ENCODE measurements around the gene BRCA2. TPM values are rescaled to one million over a fixed set of nuclear protein-coding genes. Genes with fewer than 3 reads are reported as not detected.

Gene BRCA2
- total RNA-seq, 1 experiment from 2014 or later: 21.6 TPM

GRCh38 chr13:32384702-32385101 is 69.4 kb downstream of the BRCA2 start:
- no peak overlapping the region for H3K4me3 Mint-ChIP-seq
- TF ChIP-seq TEAD1 (CRISPR knock-in tag; IDR thresholded peaks at IDR 0.05): no peak
- TF ChIP-seq SP1 (CRISPR knock-in tag; conservative IDR thresholded peaks at IDR 0.05): no peak
- TF ChIP-seq TP53 (CRISPR knock-in tag; IDR thresholded peaks at IDR 0.05): no peak
- no peak for TF ChIP-seq IRF2 (CRISPR knock-in tag; IDR thresholded peaks at IDR 0.05; ENCODE audit: borderline replicate concordance, low read depth)
- no peak for TF ChIP-seq ATF6 (CRISPR knock-in tag; IDR thresholded peaks at IDR 0.05)
- H3K27ac Mint-ChIP-seq: no peak overlapping the region
- peaks cover 4% of the 10 kb centered on the region; the same call in 1 of the 2 replicates for H3K36me3 Mint-ChIP-seq
- H3K4me1 Mint-ChIP-seq: no peaks in the 10 kb centered on the region
- H3K9me3 Mint-ChIP-seq: no peaks in the 10 kb centered on the region
- ChIA-PET CTCF (no interaction called here), POLR2A (no interaction called here)
- no peaks in the 10 kb centered on the region for H3K27me3 Mint-ChIP-seq (ENCODE audit: low read depth)
- no peak for ATAC-seq
- DNase-seq (ENCODE audit: low spot score): no peak

- Mint-ChIP-seq H3K4me1 (peaks cover under 1% of the 10 kb centered on the region), H3K36me3 (0 out of 2 replicates have a peak, but pooled peaks cover 2% of the 10 kb centered on the region), H3K27ac (no peak overlapping the region), H3K9me3 (no peaks in the 10 kb centered on the region), H3K4me3 (no peak overlapping the region), H3K27me3 (ENCODE audit: low read depth) (no peaks in the 10 kb centered on the region)
- ChIA-PET CTCF (no interaction called here), POLR2A (no interaction called here)
- no peak for TF ChIP-seq ZNF281 (CRISPR knock-in tag; IDR thresholded peaks at IDR 0.05)
- no peak for TF ChIP-seq MAX (CRISPR knock-in tag; IDR thresholded peaks at IDR 0.05)
- TF ChIP-seq CTCF (IDR thresholded peaks at IDR 0.05): no peak
- TF ChIP-seq HMGXB4 (CRISPR knock-in tag; IDR thresholded peaks at IDR 0.05): no peak
- TF ChIP-seq NR1H2 (CRISPR knock-in tag; IDR thresholded peaks at IDR 0.05): no peak
- no peak for TF ChIP-seq ZSCAN18 (CRISPR knock-in tag; IDR thresholded peaks at IDR 0.05)
- TF ChIP-seq PREB (CRISPR knock-in tag; IDR thresholded peaks at IDR 0.05; ENCODE audit: borderline replicate concordance): no peak
- TF ChIP-seq FOXK1 (CRISPR knock-in tag; IDR thresholded peaks at IDR 0.05): no peak
- ATAC-seq (no peak), DNase-seq (ENCODE audit: low spot score) (no peak)
These were observed 70.1 kb downstream of the BRCA2 start for GRCh38 chr13:32385410-32385809.

Measured in WTC11 (cell line).